SH-SY5Y (cell line): ENCODE data around the gene SFTPA2.

ENCODE experiments used
- GATA2 ChIP-seq: IDR thresholded peaks from 2 replicates; pipeline ENCODE4 v1.6.1; 2011; ENCODE audit warnings: mild to moderate bottlenecking, low read depth, low read length
- GATA3 ChIP-seq: IDR thresholded peaks from 2 replicates; pipeline ENCODE4 v1.6.1; 2011; ENCODE audit warnings: low read depth, mild to moderate bottlenecking, low read length, moderate library complexity

DNA sequence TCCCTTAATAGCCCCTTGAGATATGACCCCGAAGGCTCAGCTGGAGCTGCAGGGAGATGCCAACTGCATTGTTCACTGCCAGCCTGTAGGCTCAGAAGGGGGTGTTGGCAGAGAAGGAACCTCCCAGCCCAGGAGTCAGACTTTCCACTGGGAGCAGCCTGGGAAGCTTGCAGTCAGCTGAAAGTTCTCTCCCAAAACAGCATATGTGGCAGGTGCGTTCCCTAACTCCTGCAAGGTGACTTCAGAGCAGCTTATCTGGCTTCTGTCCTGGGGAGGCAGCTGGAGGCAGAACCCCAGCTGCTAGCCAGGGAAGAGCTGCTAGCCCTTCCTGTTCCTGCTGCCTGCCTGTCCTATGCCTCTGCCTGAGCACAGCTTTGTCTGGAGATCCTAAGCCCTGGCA lies 8.1 kb downstream of the SFTPA2 start:
- TF ChIP-seq GATA2, result no peak
- no peak for TF ChIP-seq GATA3
